GM21717 (cell line): ENCODE data around the gene RASIP1.
A peak's percentile ranks its signal among the peaks of the same experiment; 100 is the strongest.

Experiments
- ATAC-seq: cut with Tn5 transposase; IDR thresholded peaks from one replicate; pipeline ENCODE4 v1.9.1; 2021; ENCODE audit warnings: mild to moderate bottlenecking, moderate library complexity; ENCODE audit not compliant: unreplicated experiment

Gene RASIP1

DNA sequence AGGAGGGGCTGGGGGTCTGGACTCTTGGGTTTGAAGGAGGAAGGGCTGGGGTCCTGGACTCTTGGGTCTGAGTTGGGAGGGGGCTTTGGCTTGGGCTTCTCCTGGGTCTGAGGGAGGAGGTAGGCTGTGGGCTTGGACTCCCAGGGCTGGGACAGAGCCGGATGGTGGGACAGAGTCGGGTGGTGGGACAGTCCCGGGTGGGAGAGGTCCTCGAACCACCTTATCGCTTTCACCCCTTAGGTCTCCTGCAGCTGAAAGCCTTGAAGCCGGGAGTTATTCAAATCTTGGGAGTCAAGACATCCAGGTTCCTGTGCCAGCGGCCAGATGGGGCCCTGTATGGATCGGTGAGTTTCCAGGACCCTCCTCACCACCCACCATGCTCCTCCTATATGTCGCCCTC, 16.3 kb upstream of the RASIP1 start:
- ATAC-seq: no peak

DNA sequence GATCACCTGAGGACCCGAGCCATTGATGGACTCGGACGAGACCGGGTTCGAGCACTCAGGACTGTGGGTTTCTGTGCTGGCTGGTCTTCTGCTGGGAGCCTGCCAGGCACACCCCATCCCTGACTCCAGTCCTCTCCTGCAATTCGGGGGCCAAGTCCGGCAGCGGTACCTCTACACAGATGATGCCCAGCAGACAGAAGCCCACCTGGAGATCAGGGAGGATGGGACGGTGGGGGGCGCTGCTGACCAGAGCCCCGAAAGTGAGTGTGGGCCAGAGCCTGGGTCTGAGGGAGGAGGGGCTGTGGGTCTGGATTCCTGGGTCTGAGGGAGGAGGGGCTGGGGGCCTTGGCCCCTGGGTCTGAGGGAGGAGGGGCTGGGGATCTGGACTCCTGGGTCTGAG, 15.8 kb upstream of the RASIP1 start:
- ATAC-seq: no peak

DNA sequence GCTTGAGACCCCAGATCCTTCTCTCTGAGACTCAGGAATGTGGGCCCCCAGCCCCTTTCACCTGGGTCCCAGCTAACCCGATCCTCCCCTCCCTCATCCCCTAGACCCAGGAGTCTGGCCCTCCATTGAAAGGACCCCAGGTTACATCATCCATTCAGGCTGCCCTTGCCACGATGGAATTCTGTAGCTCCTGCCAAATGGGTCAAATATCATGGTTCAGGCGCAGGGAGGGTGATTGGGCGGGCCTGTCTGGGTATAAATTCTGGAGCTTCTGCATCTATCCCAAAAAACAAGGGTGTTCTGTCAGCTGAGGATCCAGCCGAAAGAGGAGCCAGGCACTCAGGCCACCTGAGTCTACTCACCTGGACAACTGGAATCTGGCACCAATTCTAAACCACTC, 15.4 kb upstream of the RASIP1 start:
- ATAC-seq: no peak

DNA sequence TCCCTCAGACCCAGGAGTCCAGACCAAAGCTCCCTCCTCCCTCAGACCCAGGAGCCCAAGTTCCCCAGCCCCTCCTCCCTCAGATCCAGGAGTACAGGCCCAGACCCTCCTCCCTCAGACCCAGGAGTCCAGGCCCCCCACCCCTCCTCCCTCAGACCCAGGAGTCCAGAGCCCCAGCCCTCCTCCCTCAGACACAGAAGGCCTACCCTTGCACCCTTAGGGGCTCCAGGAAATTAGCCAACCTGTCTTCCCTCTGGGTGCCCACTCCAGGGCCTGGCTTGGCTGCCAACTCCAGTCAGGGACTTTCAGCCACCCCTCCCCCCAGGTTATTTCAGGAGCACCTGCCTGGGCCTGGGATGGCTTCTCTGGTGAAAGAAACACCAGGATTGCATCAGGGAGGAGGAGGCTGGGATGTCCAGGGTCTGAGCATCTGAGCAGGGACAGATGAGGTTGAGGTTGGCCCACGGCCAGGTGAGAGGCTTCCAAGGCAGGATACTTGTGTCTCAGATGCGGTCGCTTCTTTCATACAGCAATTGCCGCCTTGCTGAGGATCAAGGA, 14.8 kb upstream of the RASIP1 start, which contains the start of gene FGF21:
FGF21 (plus strand) TSS at position 441 of the 558 bp plus-strand sequence. CDS start 713 bp downstream, outside the sequence.
- ATAC-seq: no peak

DNA sequence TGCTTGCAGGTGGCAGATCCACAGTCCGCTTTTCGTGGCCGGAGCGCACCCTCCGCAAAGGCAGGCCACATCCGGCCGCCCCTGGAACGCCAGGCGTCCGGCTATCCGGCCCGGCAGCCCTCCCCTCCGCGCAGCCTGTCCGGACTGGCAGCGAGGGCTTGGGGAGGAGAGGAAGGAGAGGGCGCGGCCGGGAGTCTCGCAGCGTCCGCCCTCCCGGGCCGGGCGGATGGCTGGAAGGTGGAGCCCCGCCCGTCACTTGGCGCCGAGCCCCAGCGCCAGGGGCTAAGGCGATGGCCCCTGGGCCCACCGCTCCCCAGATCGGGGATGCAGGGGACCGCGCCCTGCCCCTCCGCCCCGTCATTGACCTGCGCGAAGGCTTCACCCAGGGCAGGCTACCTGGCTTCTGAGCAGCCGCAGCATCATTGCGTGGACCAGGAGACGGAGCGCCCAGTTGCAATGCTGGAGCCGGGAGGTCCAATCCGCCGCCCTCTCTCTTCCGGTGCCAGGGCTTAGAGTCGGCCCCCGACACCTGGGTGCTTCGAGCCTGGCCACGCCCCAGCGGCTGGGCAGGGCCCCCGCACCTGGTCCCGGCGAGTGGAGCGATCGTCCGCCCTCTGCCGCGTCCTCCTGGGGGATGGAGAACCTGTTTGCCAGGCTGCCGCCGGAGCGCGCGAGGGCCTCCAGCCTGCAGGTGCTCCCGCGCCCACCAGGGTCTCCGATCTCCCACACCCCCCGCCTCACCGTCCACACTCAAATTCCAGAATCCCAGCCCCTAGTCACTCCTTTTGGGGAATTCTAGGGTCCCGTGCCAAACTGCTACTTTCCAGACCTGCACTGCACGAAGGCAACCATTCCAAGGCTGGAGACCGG, 12.3 kb upstream of the RASIP1 start, which contains the start of gene FUT1:
FUT1 (minus strand) TSS at position 146 of the 870 bp plus-strand sequence. CDS start 1,360 bp downstream, outside the sequence.
- no peak for ATAC-seq

DNA sequence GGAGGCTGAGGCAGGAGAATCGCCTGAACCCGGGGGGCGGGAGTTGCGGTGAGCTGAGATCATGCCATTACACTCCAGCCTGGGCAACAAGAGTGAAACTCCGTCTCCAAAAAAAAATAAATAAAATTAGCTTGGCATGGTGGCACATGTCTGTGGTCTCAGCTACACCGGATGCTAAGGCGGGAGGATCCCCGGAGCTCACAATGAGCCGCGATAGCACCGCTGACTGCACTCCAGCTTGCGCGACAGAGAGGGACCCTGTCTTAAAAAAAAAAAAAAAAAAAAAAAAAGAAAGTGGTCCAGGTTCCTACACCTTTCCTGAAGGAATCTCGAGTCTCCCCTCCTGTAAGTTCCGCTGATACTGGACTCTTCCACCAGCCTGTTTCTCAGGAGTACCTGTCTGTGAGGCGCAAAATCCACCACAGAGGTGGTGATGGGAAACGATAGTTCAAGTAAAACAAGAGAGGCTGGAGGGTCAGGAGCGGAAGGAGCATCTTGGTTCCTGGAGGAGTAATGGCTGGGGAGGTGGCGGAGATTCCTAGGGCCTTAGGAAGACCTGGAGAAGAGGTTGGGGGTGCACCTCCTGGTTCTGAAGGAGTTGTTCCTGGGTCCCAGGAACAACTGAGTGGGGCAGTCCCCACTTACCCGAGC, 11.6 kb upstream of the RASIP1 start:
- no peak for ATAC-seq

DNA sequence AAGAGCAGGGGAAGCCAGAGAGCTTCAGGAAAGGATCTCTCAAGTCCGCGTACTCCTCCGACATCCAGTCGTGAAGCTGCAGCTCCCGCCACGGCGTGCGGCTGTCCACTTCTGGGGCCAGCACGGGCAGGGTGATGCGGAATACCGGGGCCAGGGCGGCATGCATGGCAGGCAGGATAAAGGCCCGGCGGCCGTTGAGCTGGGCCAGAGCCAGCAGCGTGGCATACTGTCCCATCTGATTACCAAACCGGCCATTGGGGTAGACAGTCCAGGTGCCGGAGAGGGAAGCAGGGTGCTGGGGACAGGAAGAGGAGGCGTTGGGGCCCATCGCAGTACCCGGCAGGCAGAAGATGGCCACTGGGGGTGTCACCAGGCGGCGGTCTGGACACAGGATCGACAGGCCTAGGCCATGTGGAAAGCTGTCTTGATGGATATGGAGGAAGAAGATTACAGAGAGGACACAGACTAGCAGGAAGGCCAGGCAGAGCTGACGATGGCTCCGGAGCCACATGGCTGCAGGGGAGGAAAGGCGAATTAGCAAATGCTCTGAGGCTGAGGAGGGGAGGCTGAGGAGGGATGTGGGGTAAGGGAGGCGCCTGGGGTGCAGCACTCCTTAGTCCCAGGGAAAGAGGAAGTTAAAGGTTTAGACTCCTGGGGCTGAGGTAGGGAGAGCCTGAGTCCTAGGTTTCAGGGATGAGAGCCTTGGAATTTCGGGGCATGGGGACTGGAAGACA, 10.5 kb upstream of the RASIP1 start:
- ATAC-seq: no peak

DNA sequence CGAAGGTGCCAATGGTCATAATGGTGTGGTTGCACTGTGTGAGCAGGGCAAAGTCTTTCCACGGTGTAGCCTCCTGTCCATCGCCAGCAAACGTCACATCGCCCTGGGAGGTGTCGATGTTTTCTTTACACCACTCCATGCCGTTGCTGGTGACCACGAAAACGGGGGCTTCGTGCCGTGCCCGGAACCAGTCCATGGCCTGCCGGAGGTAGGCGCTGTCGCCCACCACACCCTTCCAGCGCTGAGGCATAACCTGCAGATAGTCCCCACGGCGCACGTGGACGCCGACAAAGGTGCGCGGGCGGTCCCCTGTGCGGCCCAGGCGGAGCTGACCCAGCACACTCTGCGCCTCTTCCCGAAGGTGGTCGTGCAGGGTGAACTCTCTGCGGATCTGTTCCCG, 9.9 kb upstream of the RASIP1 start:
- ATAC-seq: no peak

DNA sequence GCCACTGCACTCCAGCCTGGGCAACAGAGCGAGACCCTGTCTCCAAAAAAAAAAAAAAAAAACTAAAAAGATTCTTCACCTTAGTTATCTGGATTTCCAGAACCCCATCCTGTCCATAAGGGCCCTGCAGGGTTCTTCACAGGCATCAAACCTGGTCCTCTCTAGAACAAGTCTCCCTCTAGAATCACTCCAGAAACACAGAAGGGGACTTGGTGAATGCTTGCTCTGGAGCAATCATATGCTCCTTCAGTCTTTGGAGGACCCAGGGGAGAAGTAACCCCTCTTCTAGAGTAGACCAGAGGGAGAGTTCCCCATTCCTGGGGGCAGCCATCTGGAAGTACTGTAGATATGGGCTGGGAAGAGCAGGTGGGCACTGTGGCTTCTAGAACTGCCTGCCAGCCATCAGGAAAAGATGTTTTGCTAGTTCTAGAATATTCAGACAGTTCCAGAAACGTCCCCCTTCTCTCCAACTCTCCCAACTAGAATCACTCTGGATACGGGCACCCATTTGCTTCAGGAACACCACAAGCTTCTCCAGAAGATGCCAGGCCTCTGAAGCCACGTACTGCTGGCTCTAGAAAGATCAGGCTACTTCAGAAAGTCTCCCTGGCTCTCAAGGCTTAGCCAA, 9.3 kb upstream of the RASIP1 start:
- no peak for ATAC-seq

DNA sequence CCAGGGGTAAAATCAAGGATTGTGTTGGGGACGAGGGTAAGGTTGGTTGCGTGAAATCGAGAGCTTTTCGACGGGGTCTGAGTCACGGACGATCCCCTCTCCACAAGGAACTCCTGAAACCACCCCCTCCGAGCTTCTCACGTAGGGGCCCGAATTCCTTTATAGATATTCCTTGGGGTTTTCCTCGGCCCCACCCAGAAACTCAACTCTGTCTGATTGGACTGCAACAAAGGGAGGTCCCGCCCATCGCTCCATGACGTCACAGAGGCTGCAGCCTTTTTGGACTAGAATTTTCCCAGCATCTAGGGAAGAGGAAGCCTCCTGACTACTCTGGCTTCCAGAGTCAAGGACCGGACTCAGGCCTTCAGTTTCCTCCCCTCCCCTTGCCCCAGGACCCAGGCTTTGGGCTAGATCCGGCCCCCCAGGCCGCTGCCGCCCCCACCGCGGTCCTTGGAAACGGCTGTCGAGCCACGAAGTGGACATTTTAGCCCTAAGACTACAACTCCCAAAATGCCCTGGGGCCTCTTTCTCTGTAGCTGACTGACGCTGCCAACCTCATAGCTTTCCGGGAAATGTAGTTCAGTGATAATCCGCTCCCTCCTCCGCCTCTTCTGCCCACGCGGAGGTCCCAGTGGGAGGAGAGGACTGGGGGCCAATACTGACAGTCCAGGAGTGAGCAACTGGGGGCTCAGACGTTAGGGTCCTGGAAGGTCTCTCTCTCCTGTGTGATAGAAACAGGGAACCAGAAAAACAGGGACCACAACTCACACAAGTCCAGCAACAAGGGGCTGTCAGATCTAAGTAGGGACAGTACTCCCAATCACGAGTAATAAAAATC, 6.5 kb upstream of the RASIP1 start, which contains the start of gene IZUMO1:
IZUMO1 (minus strand) TSS at position 172 of the 838 bp plus-strand sequence. CDS start 1,050 bp downstream, outside the sequence.
- ATAC-seq: no peak

DNA sequence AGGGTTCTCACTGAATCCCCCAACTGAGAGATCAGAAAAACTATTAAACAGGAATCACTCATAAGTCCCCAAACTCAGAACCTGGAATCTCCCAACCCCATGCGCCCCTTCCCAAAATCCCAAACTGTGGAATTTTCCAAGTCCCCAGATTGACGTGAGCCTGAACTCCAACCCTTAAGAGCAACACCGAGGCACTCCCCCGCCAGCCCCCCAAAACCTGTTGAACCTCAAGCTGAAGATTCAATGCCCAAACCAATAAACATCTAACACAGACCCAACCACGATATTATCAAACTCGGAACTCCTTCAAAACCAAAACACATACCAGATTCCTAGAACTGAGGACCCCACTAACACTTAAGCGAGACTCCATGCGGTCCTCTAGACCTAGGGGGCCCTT, 5.7 kb upstream of the RASIP1 start:
- ATAC-seq: no peak

DNA sequence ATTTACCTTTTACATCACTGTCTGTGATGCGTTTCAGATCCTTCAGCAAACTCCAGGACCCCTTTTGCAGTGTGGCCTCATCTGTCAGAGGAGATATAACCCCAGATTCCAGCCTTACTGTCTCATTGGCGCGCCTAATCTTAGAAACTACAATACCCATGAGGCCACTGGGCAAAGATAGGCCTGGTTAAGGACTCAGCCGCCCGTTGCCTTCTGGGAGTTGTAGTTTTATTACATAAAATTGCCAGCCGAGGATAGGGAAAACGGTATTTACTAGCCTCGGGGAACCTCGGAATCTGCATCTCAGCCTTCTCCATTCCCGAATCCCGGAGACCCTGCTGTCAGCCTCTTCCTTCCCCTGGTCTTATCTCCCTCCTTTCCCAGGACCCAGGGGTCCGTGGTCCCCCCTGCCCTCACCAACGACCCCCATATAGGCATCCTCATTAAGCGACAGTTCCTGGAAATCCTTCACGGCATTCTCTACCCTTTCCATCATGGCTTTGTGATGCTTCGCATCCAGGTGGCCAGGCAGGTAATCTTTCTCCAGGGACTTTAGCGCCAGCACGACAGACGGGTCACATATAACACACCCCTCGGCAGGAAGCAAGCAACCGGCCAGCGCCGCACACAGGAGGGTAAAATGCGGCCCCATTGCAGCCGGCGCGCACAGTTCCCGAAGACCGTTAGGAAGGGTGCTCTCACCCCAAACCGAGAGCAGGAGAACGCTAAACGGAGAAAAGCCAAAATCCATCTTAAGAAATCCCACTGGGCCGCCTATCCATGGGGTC, 5.0 kb upstream of the RASIP1 start:
- ATAC-seq: no peak

DNA sequence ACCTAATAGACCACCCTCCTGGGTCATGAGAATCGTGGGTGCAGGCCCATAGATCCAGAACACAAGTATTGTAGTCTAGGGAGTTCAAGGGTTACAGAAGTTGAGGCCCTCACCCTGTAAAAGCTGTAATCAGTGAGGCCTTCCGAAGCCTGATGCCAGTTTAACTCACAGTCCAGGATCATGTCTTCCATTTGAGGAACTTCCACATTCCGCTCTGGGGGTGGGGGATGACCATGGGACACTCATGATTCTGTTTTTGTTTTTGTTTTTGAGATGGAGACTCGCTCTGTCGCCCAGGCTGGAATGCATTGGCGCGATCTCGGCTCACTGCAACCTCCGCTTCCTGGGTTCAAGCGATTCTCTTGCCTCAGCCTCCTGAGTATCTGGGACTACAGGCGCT, 1.7 kb upstream of the RASIP1 start:
- ATAC-seq: no peak

DNA sequence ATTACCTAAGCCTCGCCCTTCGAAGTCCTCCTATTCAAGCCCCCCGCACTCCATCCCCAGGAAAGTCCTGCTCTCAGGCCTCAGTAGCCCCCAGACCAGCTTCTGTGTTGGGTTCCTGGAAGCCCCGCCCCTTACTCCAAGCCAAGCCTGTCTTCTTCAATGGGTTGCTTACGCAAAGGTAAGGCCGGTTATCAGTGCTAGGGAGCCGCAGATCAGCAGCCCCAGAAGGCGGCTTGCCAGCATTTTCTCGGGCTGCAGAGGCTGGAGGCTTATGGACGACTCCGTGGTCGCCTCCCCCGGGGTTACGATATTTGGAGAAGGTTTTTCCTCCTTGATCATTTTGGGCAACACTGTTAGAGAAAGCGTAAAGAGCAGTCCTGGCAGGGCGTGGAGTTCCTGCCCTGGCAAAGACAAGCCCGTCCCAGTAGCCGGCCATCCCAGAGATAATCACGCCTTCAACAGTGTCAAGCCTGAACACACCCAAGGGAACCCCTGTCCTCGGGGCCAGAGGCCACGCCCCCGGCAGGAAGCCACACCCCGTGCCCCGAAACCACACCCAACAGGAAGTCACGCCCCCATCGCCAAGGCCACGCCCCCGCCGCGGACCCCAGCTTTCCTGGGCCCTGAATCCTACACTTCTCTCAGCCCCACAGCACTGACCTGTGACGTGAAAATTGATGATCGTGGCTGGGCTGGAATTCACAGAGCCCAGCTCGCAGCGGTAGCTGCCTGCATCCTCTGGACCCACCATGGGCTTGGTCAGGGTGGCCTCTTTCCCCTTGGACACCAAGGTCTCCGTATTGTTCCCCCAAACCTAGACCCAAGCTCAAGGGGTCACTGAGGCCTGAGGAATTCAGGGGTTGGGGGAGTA, 954 bp upstream of the RASIP1 start:
- ATAC-seq: no peak

DNA sequence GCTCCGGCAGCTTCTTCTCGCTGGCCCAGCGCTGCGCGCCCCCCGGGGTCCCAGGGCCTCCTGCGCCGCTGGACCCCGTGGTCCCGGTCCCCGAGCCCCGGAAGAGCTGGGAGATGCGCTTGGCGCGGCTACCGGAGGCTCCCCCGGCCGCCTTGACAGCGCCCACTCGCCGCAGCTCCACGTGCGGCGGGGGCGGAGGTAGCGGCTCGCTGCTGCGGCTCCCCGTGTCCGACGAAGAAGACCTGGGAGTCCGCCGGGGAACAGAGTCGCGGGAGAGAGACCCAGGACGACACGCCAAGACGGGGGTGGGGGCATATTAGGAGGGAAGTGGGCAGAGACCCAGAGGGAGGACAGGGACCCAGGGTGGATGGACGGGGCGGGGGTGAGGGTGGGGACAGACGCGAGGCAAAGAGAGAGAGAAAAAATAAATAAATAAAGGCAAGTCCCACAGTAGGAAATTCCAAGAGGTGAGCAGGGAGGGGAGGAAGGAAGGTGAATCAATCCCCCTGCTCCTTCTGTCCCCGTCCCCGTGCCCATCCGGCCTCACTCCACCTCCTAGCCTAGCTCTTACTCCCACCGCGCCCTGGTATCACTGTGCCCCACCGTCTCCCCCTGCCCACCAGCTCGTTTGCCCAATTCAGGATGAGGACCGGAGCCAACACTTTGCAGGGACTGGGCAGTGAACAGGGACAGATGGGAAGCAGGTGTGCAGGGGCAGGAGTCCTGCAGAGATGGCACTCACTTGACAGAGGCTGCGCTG, 826 bp downstream of the RASIP1 start:
- ATAC-seq: no peak

DNA sequence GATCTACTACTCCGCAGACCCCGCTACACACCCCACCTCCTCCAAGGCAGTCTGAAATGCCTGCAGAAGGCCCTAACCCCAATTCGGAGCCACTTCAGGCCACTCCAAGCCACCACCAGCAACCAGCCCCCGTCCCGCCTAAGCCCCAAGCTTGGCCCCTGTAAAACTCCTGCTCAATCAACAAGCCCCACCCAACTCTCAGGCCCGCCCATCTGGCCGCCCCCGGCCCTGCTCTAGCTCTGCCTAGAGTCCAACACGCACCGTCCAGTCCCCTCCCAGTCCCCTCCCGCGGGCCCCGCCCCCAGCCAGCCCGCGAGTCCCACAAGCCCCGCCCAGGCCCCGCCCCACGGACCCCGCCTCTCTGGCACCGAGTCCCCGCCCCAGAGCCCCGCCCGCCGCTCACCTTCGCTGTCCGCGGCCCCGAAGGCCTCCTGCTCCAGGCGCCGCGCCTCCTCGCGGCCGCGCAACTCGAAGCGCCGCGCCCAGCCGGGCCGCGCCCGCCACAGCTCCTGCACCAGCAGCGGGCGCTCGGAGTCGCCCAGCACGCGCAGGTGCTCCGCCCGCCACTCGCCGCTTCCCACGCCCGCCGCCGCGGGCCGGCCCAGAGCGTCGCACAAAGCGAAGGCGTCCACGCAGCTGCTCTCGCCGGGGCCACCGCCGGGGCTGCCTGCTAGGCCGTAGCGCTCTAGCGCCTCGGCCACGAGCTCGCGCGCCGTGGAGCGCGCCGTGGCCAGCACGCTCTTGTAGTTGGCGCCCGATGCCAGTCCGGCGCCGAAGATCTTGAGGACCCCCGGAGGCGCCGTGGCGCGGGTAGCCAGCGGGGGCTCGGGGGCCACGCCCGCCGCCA, 1.6 kb downstream of the RASIP1 start:
- ATAC-seq: peak; percentile 55
